Activated CD4-positive, alpha-beta T cell treated with anti-CD3 and anti-CD28 coated beads, Interleukin-2, amount 50 U/mL, for 1 hour (primary cell): Measurements from ENCODE around the gene CIAO2B.
A peak's percentile ranks its signal among the peaks of the same experiment; 100 is the strongest.
"Not testable (repeated sequence)": the region's sequence is repeated elsewhere in the genome, so short reads cannot be mapped to it uniquely, and the experiment has no call there.

ENCODE experiments used
- DNase-seq: peaks from one replicate; pipeline ENCODE4 v3.0.0-alpha.2; 2020

The CIAO2B gene

GRCh38 chr16:66955363-66956153 is 21.4 kb upstream of the CIAO2B start:
- not testable (repeated sequence) for DNase-seq

- DNase-seq, result peak; percentile 74
Measured at GRCh38 chr16:66954097-66954659, 20.0 kb upstream of the CIAO2B start.

- no peak for DNase-seq
Measured at GRCh38 chr16:66953462-66954096, 19.4 kb upstream of the CIAO2B start.

GRCh38 chr16:66952430-66953110 is 18.4 kb upstream of the CIAO2B start:
- DNase-seq, result no peak

GRCh38 chr16:66950971-66951790 is 17.0 kb upstream of the CIAO2B start:
- no peak for DNase-seq

- DNase-seq, result no peak
Measured at GRCh38 chr16:66950437-66950836, 16.2 kb upstream of the CIAO2B start.

GRCh38 chr16:66949472-66949871 is 15.3 kb upstream of the CIAO2B start:
- no peak for DNase-seq

GRCh38 chr16:66948837-66949225 is 14.6 kb upstream of the CIAO2B start:
- no peak for DNase-seq

GRCh38 chr16:66948134-66948836 is 14.1 kb upstream of the CIAO2B start:
- no peak for DNase-seq

GRCh38 chr16:66947302-66948065 is 13.3 kb upstream of the CIAO2B start:
- peak; percentile 85 for DNase-seq

- DNase-seq, result no peak
Measured at GRCh38 chr16:66946974-66947301, 12.7 kb upstream of the CIAO2B start.

- no peak for DNase-seq
Measured at GRCh38 chr16:66946541-66946940, 12.3 kb upstream of the CIAO2B start.

- no peak for DNase-seq
Measured at GRCh38 chr16:66945939-66946338, 11.7 kb upstream of the CIAO2B start.

GRCh38 chr16:66944971-66945370 is 10.8 kb upstream of the CIAO2B start:
- not testable (repeated sequence) for DNase-seq

GRCh38 chr16:66944054-66944441 is 9.8 kb upstream of the CIAO2B start:
- no peak for DNase-seq

GRCh38 chr16:66943426-66944053 is 9.3 kb upstream of the CIAO2B start:
- DNase-seq, result no peak

GRCh38 chr16:66942981-66943380 is 8.8 kb upstream of the CIAO2B start:
- no peak for DNase-seq

- no peak for DNase-seq
Measured at GRCh38 chr16:66940236-66940635, 6.0 kb upstream of the CIAO2B start.

GRCh38 chr16:66939366-66939765 is 5.2 kb upstream of the CIAO2B start:
- DNase-seq, result no peak

GRCh38 chr16:66937725-66938337 is 3.6 kb upstream of the CIAO2B start:
- no peak for DNase-seq
